HG03342 (cell line): ENCODE measurements around the gene JADE3.
A peak's percentile ranks its signal among the peaks of the same experiment; 100 is the strongest.
"Not testable (repeated sequence)": the region's sequence is repeated elsewhere in the genome, so short reads cannot be mapped to it uniquely, and the experiment has no call there.

Experiments
- ATAC-seq: cut with Tn5 transposase; IDR thresholded peaks from one replicate; pipeline ENCODE4 v1.9.1; 2021; ENCODE audit warnings: mild to moderate bottlenecking, moderate library complexity; ENCODE audit not compliant: unreplicated experiment

The JADE3 gene

DNA sequence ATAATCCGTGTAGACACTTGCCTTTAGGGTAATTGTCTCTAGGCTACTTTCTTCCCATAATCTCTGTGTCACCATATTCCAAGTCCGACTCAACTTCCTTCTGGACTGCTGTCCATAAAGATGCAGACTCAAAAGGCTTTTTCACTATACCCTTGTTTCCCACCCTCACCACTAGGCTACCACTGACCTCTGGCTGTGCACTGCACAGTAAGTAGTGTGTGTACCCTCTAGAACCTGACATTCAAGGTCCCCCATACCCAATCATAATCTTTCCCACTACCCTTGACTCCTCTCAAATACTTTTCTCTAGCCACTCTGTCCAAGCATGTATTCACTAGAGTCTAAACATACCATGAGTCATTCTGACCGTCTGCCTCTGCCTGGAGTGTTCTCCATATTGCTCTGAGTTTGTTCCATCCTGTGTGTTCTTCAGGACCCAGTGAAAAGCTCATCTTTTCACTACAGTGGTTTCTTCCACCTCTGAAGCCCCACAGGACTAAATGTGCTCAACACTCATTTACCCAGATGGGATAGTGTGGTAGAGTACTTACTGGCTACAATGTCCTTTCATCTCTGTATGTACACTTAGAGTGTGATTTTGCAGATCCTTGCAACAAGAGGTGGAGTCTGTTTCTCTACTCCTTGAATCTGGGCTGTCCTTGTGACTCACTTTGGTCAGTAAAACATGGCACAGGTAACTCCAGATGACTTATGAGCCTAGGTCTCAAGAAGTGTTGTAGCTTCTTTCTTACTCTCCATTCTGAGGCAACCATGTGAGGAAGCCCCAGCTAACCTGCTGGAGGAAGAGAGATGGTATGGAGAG, 17.4 kb downstream of the JADE3 start:
- ATAC-seq = no peak

DNA sequence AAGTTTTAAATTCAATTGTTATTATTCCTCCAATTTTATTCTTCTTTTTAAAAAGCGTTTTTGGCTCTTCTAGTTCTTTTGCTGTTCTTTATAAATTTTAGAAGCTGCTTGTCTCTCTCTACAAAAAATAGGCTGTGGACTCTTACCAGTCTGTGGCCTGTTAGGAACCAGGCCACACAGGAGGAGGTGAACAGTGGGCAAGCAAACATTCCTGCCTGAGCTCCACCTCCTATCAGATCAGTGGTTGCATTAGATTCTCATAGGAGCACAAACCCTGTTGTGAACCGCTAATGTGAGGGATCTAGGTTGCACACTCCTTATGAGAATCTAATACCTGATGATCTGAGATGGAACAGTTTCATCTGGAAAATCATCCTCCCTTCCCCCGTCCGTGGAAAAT, 23.1 kb downstream of the JADE3 start:
- ATAC-seq = no peak

- no peak for ATAC-seq
Measured at GRCh38 chrX:46938589-46938988, 26.4 kb downstream of the JADE3 start.

- no peak for ATAC-seq
Measured at GRCh38 chrX:46941341-46941740, 29.1 kb downstream of the JADE3 start.

- no peak for ATAC-seq
Measured at GRCh38 chrX:46953137-46953527, 40.9 kb downstream of the JADE3 start.

DNA sequence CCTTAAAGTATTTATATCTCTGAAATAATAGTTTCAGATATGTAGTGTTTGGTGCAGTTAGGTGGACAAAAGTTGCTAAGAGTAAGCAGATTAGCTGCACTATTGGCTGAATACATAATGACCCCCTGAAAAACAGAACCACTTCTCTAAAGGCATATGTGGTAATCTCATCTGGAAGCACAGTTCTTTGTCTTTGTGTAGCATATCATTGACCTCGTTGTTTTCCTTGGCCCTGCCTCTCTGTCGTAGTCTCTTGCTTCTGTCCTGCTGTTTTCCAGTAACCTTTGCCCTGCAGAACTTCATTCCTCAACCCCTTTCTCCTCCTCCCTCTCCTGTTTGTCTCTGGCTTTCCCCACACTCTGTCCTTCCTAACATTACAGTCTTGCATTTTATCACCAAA, 41.4 kb downstream of the JADE3 start:
- ATAC-seq = no peak

- ATAC-seq = no peak
Measured at GRCh38 chrX:46954716-46955115, 42.5 kb downstream of the JADE3 start.

- not testable (repeated sequence) for ATAC-seq
Measured at GRCh38 chrX:46956589-46956988, 44.4 kb downstream of the JADE3 start.

DNA sequence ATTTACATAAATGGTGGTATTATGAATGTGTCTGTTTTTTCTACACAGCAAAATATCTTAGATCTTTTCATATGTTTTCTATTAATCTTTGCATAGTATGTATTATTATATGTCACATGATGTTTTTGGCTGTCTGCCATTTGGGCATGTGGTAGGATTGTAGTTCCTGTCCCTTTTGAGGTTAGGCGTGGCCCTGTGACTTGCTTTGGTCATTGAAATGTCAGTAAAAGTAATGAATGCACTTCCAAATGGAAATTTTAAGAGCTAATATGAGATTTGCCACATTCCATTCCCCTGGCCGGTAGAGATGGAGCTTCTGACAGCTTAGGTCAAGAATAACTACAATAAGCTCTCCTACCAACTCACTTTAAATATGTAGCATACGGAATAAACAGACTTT, 45.1 kb downstream of the JADE3 start:
- no peak for ATAC-seq

DNA sequence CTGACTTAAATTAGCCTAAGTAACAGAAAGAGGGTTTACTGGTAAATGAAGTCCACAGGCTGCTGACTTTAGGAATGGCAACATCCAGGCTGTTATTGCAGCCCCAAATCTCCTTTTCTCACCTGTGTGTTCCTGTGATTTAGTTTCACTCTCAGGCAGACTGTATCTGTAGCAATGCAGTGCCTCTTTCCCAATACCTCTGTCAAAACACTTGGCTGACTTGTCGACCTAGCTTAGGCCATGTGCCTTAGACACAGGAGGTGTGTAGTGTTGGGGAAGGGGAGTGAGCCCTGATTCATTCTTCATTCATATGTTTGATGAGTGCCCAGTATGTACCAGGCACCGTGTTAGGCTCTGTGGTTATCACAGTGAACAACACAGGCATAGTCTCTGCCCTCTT, 46.9 kb downstream of the JADE3 start:
- ATAC-seq = no peak

- ATAC-seq = no peak
Measured at GRCh38 chrX:46959985-46960700, 47.9 kb downstream of the JADE3 start.

DNA sequence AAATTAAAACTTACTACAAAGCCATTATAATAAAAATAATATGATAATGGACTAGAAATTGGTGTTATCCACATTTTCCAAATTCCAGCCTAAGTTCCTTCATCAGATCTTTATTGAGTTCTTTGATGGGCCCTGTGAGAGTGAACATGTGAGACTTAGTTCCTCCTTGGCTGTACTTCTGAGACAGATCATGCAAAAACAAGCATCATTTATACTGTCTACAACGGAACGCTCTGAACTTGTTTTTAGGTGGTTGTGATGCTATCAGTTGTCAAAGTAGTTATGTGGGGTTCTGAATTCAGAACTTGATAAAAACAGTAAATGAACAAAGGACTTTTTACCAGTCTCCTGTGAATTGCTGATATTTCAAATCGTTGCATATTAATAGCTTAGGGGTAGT, 48.9 kb downstream of the JADE3 start:
- ATAC-seq = no peak

- ATAC-seq = no peak
Measured at GRCh38 chrX:46961574-46962283, 49.5 kb downstream of the JADE3 start.

- ATAC-seq = no peak
Measured at GRCh38 chrX:46965125-46965758, 53.0 kb downstream of the JADE3 start.

GRCh38 chrX:46967547-46967946, 55.3 kb downstream of the JADE3 start:
- ATAC-seq = peak; percentile 78

DNA sequence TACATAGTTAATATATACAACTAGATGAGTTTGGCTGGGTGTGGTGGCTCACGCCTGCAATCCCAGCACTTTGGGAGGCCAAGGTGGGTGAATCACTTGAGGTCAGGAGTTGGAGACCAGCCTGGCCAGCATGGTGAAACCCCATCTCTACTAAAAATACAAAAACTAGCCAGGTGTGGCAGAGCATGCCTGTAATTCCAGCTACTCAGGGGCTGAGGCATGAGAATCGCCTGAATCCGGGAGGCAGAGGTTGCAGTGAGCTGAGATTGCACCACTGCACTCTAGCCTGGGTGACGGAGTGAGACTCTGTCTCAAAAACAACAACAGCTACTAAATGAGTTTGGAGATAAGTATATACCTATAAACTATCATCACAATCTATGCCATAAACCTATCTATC, 64.8 kb downstream of the JADE3 start:
- not testable (repeated sequence) for ATAC-seq

GRCh38 chrX:46978341-46979291, 66.4 kb downstream of the JADE3 start:
- ATAC-seq = peak; percentile 69

DNA sequence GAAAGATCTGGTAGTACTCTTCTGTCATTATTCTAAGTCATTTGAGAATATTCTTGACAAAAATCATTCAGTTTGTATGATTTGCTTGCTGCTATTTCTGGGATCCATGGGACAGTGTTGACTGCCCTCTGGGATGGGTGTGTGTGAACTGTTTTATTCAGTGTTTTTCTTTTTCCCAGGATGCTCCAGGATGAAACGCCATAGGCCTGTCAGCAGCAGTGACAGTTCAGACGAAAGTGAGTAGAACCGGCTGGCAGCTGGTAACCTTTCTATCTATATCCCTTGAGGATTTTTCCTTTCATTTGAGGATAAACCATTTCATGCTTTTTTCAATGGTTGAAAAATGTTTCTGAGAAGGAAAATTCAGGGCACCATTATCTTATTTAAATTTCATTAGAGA, 72.5 kb downstream of the JADE3 start:
- ATAC-seq = no peak

DNA sequence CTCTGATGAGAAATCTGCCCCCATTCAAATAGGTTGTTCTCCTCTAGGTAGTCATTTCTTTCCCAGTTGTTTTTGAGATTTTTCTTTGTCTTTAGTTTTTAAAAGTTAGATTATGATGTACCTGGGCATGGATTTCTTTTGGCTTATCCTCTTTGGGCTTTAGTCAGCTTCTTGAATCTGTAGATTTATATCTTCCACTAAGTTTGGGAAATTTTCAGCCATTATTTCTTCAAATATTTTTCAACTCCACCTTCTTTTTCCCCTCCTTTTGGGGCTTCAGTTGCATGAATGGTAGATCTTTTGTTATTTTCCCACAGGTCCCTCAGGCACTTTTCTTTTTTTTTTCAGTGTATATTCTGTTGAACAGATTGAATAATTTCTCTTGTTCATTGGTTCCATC, 77.3 kb downstream of the JADE3 start:
- no peak for ATAC-seq

DNA sequence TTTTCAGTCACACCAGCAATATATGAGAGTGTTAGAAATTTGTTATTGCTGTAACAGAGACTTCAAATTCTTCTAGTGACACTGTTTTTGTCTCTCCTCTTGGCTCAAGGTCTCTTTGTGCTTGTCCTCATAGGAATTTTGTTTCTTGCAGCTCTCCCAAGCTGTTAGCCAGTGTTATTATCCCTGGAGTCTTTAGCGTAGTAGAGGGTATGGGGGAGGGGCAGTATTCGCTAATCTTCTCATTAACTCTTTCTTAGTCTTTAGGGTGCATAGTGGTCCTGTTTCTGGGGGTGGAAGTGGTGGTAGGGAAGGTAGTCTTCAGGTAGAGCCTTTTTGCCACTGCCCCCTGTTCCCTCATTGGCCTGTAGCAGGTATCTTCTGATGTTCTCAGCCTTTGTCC, 79.4 kb downstream of the JADE3 start:
- ATAC-seq = no peak
